ENCODE results near the gene TMC3. TPM values are rescaled to one million over a fixed set of nuclear protein-coding genes. Genes with fewer than 3 reads are reported as not detected.
"Not testable (repeated sequence)": the region's sequence is repeated elsewhere in the genome, so short reads cannot be mapped to it uniquely, and the experiment has no call there.

TMC3 gene
- polyA plus RNA-seq, 2 of the 4 experiments (the other 2 are of a cell fraction) = not detected

DNA sequence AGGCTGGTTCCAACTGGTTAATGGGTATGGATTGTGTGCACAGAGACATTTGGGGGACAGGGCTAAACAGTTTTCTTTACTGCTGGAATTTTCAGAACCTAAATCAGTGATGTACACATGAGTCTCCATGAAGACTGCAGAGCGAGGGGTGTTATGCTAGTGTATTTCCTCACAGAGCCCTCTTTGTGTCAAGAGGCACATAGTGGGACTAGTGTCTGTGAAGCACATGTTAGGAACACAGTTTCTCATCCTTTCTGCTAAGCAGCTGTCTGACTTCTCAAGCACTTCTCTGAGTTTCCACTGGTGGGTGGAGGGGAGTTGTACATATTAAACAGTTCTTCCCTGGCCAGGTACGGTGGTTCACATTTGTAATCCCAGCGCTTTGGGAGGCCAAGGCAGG is 40.6 kb downstream of the TMC3 start (continued):
- TF ChIP-seq KDM1A (IDR thresholded peaks at IDR 0.05; ENCODE audit: low read depth) = no peak

DNA sequence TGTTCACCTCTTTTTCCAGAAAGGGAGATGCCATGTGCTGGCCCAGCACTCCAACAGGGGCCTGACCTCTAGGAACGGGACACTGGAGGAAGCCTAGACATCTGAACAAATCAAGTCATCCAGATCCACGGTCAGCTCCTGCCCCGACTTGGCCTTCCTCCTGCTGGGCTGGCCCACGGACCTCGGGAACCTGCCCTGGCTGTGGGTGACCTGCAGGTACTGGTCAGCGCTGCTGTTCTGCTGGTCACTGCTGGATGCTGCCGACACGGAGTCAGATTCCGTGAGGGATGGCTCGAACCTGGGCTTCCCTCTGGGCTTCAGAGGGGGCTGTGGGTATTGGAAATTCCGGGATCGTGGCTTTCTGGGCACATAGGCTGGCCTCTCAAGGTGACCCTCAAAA is 41.7 kb downstream of the TMC3 start:
- no peak for FAIRE-seq

GRCh38 chr15:81331600-81331999 is 42.4 kb downstream of the TMC3 start:
- ChIA-PET CTCF (interaction anchor here (1.0 to 1.5 kb wide), 3 partner anchors 9 to 66 kb away, joined by 3 to 4 read pairs (median 3); no protein-coding TSS in a partner anchor), POLR2A (no interaction called here)
- no peak overlapping the region for H3K4me2 ChIP-seq

More for the DNA sequence above, 41.7 kb downstream of the TMC3 start:
- no peaks in the 10 kb centered on the region for H3K4me1 ChIP-seq
- TF ChIP-seq HOXB5 (CRISPR knock-in tag; IDR thresholded peaks at IDR 0.05) = no peak
- TF ChIP-seq, protein P1, sequence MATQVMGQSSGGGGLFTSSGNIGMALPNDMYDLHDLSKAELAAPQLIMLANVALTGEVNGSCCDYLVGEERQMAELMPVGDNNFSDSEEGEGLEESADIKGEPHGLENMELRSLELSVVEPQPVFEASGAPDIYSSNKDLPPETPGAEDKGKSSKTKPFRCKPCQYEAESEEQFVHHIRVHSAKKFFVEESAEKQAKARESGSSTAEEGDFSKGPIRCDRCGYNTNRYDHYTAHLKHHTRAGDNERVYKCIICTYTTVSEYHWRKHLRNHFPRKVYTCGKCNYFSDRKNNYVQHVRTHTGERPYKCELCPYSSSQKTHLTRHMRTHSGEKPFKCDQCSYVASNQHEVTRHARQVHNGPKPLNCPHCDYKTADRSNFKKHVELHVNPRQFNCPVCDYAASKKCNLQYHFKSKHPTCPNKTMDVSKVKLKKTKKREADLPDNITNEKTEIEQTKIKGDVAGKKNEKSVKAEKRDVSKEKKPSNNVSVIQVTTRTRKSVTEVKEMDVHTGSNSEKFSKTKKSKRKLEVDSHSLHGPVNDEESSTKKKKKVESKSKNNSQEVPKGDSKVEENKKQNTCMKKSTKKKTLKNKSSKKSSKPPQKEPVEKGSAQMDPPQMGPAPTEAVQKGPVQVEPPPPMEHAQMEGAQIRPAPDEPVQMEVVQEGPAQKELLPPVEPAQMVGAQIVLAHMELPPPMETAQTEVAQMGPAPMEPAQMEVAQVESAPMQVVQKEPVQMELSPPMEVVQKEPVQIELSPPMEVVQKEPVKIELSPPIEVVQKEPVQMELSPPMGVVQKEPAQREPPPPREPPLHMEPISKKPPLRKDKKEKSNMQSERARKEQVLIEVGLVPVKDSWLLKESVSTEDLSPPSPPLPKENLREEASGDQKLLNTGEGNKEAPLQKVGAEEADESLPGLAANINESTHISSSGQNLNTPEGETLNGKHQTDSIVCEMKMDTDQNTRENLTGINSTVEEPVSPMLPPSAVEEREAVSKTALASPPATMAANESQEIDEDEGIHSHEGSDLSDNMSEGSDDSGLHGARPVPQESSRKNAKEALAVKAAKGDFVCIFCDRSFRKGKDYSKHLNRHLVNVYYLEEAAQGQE (IDR thresholded peaks at IDR 0.05) = no peak
- no peak for TF ChIP-seq HEYL (CRISPR knock-in tag; IDR thresholded peaks at IDR 0.05)
- TF ChIP-seq TFCP2L1 (CRISPR knock-in tag; IDR thresholded peaks at IDR 0.05) = no peak
- TF ChIP-seq RFX5 (IDR thresholded peaks at IDR 0.05) = no peak
- no peak for TF ChIP-seq JUNB (IDR thresholded peaks at IDR 0.05)
- TF ChIP-seq RAD21 (conservative IDR thresholded peaks at IDR 0.05 in 1 of 2, IDR thresholded peaks at IDR 0.05 in 1 of 2) = no peak
- TF ChIP-seq, protein P2, sequence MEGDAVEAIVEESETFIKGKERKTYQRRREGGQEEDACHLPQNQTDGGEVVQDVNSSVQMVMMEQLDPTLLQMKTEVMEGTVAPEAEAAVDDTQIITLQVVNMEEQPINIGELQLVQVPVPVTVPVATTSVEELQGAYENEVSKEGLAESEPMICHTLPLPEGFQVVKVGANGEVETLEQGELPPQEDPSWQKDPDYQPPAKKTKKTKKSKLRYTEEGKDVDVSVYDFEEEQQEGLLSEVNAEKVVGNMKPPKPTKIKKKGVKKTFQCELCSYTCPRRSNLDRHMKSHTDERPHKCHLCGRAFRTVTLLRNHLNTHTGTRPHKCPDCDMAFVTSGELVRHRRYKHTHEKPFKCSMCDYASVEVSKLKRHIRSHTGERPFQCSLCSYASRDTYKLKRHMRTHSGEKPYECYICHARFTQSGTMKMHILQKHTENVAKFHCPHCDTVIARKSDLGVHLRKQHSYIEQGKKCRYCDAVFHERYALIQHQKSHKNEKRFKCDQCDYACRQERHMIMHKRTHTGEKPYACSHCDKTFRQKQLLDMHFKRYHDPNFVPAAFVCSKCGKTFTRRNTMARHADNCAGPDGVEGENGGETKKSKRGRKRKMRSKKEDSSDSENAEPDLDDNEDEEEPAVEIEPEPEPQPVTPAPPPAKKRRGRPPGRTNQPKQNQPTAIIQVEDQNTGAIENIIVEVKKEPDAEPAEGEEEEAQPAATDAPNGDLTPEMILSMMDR (IDR thresholded peaks at IDR 0.05) = no peak
- TF ChIP-seq MAX (IDR thresholded peaks at IDR 0.05) = no peak
- no peak for TF ChIP-seq POLR2AphosphoS2 (conservative IDR thresholded peaks at IDR 0.05; ENCODE audit: low read length)
- TF ChIP-seq MAZ (IDR thresholded peaks at IDR 0.05; ENCODE audit: borderline replicate concordance, low read depth, low read length) = no peak
- TF ChIP-seq CBX2 (IDR thresholded peaks at IDR 0.05; ENCODE audit: borderline replicate concordance, low read depth) = no peak
- TF ChIP-seq TP53 (CRISPR knock-in tag; IDR thresholded peaks at IDR 0.05) = no peak
- TF ChIP-seq, protein P3, sequence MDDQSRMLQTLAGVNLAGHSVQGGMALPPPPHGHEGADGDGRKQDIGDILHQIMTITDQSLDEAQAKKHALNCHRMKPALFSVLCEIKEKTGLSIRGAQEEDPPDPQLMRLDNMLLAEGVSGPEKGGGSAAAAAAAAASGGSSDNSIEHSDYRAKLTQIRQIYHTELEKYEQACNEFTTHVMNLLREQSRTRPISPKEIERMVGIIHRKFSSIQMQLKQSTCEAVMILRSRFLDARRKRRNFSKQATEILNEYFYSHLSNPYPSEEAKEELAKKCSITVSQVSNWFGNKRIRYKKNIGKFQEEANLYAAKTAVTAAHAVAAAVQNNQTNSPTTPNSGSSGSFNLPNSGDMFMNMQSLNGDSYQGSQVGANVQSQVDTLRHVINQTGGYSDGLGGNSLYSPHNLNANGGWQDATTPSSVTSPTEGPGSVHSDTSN (IDR thresholded peaks at IDR 0.05) = no peak
- no peak overlapping the region for H3K4me3 ChIP-seq
- H3K4me2 ChIP-seq = no peak overlapping the region
- 41% methylated on average over 11 of the region's 12 CpGs for WGBS (ENCODE audit: missing lambda C conversion rate)
- no peak; a peak in 1 of 6 replicates for ATAC-seq
- CTCF ChIA-PET = interaction anchor here (1.1 to 1.5 kb wide), 2 partner anchors 9 to 39 kb away, joined by 3 to 4 read pairs; no protein-coding TSS in a partner anchor
- POLR2A ChIA-PET = no interaction called here
- no peak overlapping the region for H3K27ac ChIP-seq
- DNase-seq (ENCODE audit: low read depth in 1 of 2, low spot score in 1 of 2) = no peak
- H3K9me3 ChIP-seq = no peaks in the 10 kb centered on the region

GRCh38 chr15:81331141-81331540 is 42.9 kb downstream of the TMC3 start:
- H3K4me3 ChIP-seq; POLR2A ChIA-PET; H3K27ac ChIP-seq; DNase-seq (ENCODE audit: low read depth in 1 of 2, low spot score in 1 of 2); H3K4me2 ChIP-seq; H3K9me3 ChIP-seq; H3K4me1 ChIP-seq; ATAC-seq; FAIRE-seq: not testable (repeated sequence)
- CTCF ChIA-PET = interaction anchor here (1.0 to 1.5 kb wide), 2 partner anchors 38 to 65 kb away, joined by 3 to 4 read pairs; no protein-coding TSS in a partner anchor
- 74% methylated on average over 9 of the region's 9 CpGs for WGBS (ENCODE audit: missing lambda C conversion rate)

More at GRCh38 chr15:81331600-81331999, 42.4 kb downstream of the TMC3 start:
- no peak for DNase-seq (ENCODE audit: low read depth in 1 of 2, low spot score in 1 of 2)
- TF ChIP-seq CBX8 (IDR thresholded peaks at IDR 0.05) (no peak), ELK1 (IDR thresholded peaks at IDR 0.05; ENCODE audit: low read depth, low read length) (no peak), ZFP36 (IDR thresholded peaks at IDR 0.05; ENCODE audit: borderline replicate concordance, partially characterized antibody) (no peak), PHF8 (IDR thresholded peaks at IDR 0.05; ENCODE audit: borderline replicate concordance, low read depth) (no peak)
- TF ChIP-seq, protein P4, sequence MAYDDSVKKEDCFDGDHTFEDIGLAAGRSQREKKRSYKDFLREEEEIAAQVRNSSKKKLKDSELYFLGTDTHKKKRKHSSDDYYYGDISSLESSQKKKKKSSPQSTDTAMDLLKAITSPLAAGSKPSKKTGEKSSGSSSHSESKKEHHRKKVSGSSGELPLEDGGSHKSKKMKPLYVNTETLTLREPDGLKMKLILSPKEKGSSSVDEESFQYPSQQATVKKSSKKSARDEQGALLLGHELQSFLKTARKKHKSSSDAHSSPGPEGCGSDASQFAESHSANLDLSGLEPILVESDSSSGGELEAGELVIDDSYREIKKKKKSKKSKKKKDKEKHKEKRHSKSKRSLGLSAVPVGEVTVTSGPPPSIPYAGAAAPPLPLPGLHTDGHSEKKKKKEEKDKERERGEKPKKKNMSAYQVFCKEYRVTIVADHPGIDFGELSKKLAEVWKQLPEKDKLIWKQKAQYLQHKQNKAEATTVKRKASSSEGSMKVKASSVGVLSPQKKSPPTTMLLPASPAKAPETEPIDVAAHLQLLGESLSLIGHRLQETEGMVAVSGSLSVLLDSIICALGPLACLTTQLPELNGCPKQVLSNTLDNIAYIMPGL (CRISPR knock-in tag; IDR thresholded peaks at IDR 0.05; ENCODE audit: borderline replicate concordance) = no peak
- 66% methylated on average over 15 of the region's 15 CpGs for WGBS (ENCODE audit: missing lambda C conversion rate)
- Histone ChIP-seq H3K27ac (no peak overlapping the region), H3K4me1 (no peaks in the 10 kb centered on the region), H3K4me3 (no peak overlapping the region), H3K9me3 (no peaks in the 10 kb centered on the region)
- FAIRE-seq = no peak
- no peak for ATAC-seq
